CD4-positive, alpha-beta memory T cell (primary cell): ENCODE data around the gene TBC1D2B. TPM values are rescaled to one million over a fixed set of nuclear protein-coding genes. Genes with fewer than 3 reads are reported as not detected.

ENCODE experiments used
- CTCF ChIA-PET: fragments of 350-600 bp; sonication (Branson Sonifier 250); formaldehyde crosslinking; loops from one replicate; lab custom pipeline; 2021; ENCODE audit warnings: inconsistent platforms; ENCODE audit not compliant: partially characterized antibody; lab: Charles Lee
- POLR2A ChIA-PET: fragments of 350-600 bp; sonication (Branson Sonifier 250); formaldehyde crosslinking; loops from one replicate; lab custom pipeline; 2021; ENCODE audit not compliant: partially characterized antibody; lab: Charles Lee
- DNase-seq, 5 donors: peaks; one replicate each; pipeline versions ENCODE4 v3.0.0 to v3.0.0-alpha.2; 2020 to 2022; ENCODE audit warnings: mixed read lengths in 1 of 5
- H3K27ac ChIP-seq: one replicate; pipeline ENCODE4 v1.7.0; 2013; ENCODE audit warnings: low read depth, low read length
- H3K27me3 ChIP-seq: 2 replicates; pipeline ENCODE4 v1.7.0; 2013; ENCODE audit warnings: mild to moderate bottlenecking, low read length, moderate library complexity; ENCODE audit not compliant: insufficient read depth
- H3K36me3 ChIP-seq: 2 replicates; pipeline ENCODE4 v1.7.0; 2013; ENCODE audit warnings: mild to moderate bottlenecking, low read length, moderate library complexity; ENCODE audit not compliant: insufficient read depth
- H3K4me1 ChIP-seq: 2 replicates; pipeline ENCODE4 v1.7.0; 2013; ENCODE audit warnings: mild to moderate bottlenecking, low read length, moderate library complexity; ENCODE audit not compliant: insufficient read depth
- H3K4me3 ChIP-seq, 2 donors: one replicate each; pipeline ENCODE4 v1.7.0; 2013; ENCODE audit warnings: low read length in 2 of 2, mild to moderate bottlenecking in 1 of 2
- H3K9me3 ChIP-seq, 2 donors: one replicate each; pipeline ENCODE4 v1.7.0; 2013; ENCODE audit warnings: low read length in 2 of 2, control low read depth in 1 of 2; ENCODE audit not compliant: control insufficient read depth in 1 of 2
- H3K27ac Mint-ChIP-seq, 7 donors: one replicate each; pipeline ENCODE4 v1.8.0; 2020 to 2021; ENCODE audit warnings: mixed read lengths in 7 of 7, mild to moderate bottlenecking in 6 of 7, inconsistent platforms in 3 of 7, moderate library complexity in 3 of 7
- H3K27me3 Mint-ChIP-seq, 2 donors: one replicate each; pipeline ENCODE4 v1.8.0; 2020 to 2021; ENCODE audit warnings: mixed read lengths in 2 of 2
- H3K36me3 Mint-ChIP-seq, 2 donors: one replicate each; pipeline ENCODE4 v1.8.0; 2020 to 2021; ENCODE audit warnings: mixed read lengths in 2 of 2, inconsistent platforms in 1 of 2, mild to moderate bottlenecking in 1 of 2
- H3K4me1 Mint-ChIP-seq, 4 donors: one replicate each; pipeline ENCODE4 v1.8.0; 2020 to 2021; ENCODE audit warnings: mixed read lengths in 4 of 4, mild to moderate bottlenecking in 1 of 4
- H3K4me3 Mint-ChIP-seq, 8 donors: one replicate each; pipeline ENCODE4 v1.8.0; 2020 to 2021; ENCODE audit warnings: mixed read lengths in 8 of 8, mild to moderate bottlenecking in 7 of 8, moderate library complexity in 6 of 8, inconsistent platforms in 3 of 8
- H3K9me3 Mint-ChIP-seq, 8 donors: one replicate each; pipeline ENCODE4 v1.8.0; 2020 to 2021; ENCODE audit warnings: mixed read lengths in 8 of 8, mild to moderate bottlenecking in 5 of 8, inconsistent platforms in 3 of 8, moderate library complexity in 1 of 8
- intact Hi-C: fragments of 100-400 bp; cut with micrococcal nuclease; formaldehyde crosslinking; loops from one replicate; pipeline ENCODE4 v1.15.1; 2023
- polyA plus RNA-seq, 2 donors: library from polyadenylated mRNA; unstranded; fragments of 300-500 nt; fragmentation: Illumina TruSeq; gene quantifications; one replicate each; pipeline ENCODE4 v1.2.3, GENCODE V29; 2021
- total RNA-seq, 2 experiments: library from RNA; stranded (reverse); gene quantifications; one replicate each; pipeline ENCODE4 v1.2.3, GENCODE V29; 2021

Gene TBC1D2B
- total and polyA plus RNA-seq, 4 experiments from 2014 or later: 5.6 to 114 (median 66.8) TPM

GRCh38 chr15:78055919-78056713 is 21.4 kb downstream of the TBC1D2B start:
- Histone ChIP-seq H3K36me3 (peaks cover 6% of the 10 kb centered on the region), H3K27ac (peak overlapping the region; percentile 64), H3K27me3 (no peaks in the 10 kb centered on the region), H3K4me3 (peak overlapping the region in 1 of 2 donors; percentile 26), H3K4me1 (peaks cover 100% of the 10 kb centered on the region), H3K9me3 (no peaks in the 10 kb centered on the region)
- H3K27ac Mint-ChIP-seq: peak overlapping the region; percentile 86 to 98 (median 93)
- intact Hi-C loops: no loop called here
- H3K4me3 Mint-ChIP-seq: peak overlapping the region; percentile 53 to 90 (median 82)
- peaks cover 12 to 20% of the 10 kb centered on the region in 2 donors for H3K36me3 Mint-ChIP-seq
- peak in 1 of 5 donors; percentile 56 for DNase-seq
- peaks cover 74 to 96% (median 87%) of the 10 kb centered on the region in 4 donors for H3K4me1 Mint-ChIP-seq
- ChIA-PET POLR2A (interaction anchor here (1.0 to 32.5 kb wide), 6 partner anchors 9 to 36 kb away, joined by 3 to 984 read pairs (median 30); partner anchors contain the start of gene TBC1D2B), CTCF (interaction anchor here (1.0 to 5.8 kb wide), 5 partner anchors 12 to 52 kb away, joined by 3 to 20 read pairs (median 12); no protein-coding TSS in a partner anchor)
- H3K27me3 Mint-ChIP-seq: no peaks in the 10 kb centered on the region
- H3K9me3 Mint-ChIP-seq: no peaks in the 10 kb centered on the region

- H3K9me3 ChIP-seq: no peaks in the 10 kb centered on the region
- CTCF ChIA-PET: interaction anchor here (1.0 to 1.8 kb wide), 7 partner anchors 15 to 57 kb away, joined by 3 to 14 read pairs (median 5); partner anchors contain the start of gene TBC1D2B
- H3K27ac ChIP-seq: peak overlapping the region; percentile 64
- DNase-seq: peak in 4 of 5 donors; percentile 62 to 78 (median 68)
- Mint-ChIP-seq H3K27me3 (no peaks in the 10 kb centered on the region), H3K4me3 (peak overlapping the region in 7 of 8 donors; percentile 53 to 90 (median 82)), H3K9me3 (no peaks in the 10 kb centered on the region), H3K27ac (peak overlapping the region; percentile 86 to 98 (median 93)), H3K36me3 (peaks cover 12 to 20% of the 10 kb centered on the region in 2 donors), H3K4me1 (peaks cover 84 to 100% (median 93%) of the 10 kb centered on the region in 4 donors)
- intact Hi-C loops: no loop called here
- H3K4me3 ChIP-seq: no peak overlapping the region
- peaks cover 6% of the 10 kb centered on the region for H3K36me3 ChIP-seq
- H3K4me1 ChIP-seq: peaks cover 100% of the 10 kb centered on the region
- no peaks in the 10 kb centered on the region for H3K27me3 ChIP-seq
- POLR2A ChIA-PET: interaction anchor here (1.5 to 32.5 kb wide), 4 partner anchors 12 to 383 kb away, joined by 4 to 984 read pairs (median 172); partner anchors contain the start of genes IREB2 and TBC1D2B
Measured at GRCh38 chr15:78054966-78055365, 22.5 kb downstream of the TBC1D2B start.

GRCh38 chr15:78054518-78054917 is 23.0 kb downstream of the TBC1D2B start:
- Histone ChIP-seq H3K9me3 (no peaks in the 10 kb centered on the region), H3K4me1 (peaks cover 100% of the 10 kb centered on the region), H3K27me3 (no peaks in the 10 kb centered on the region), H3K36me3 (peaks cover 6% of the 10 kb centered on the region), H3K4me3 (no peak overlapping the region), H3K27ac (peak overlapping the region; percentile 64)
- Mint-ChIP-seq H3K4me1 (peaks cover 84 to 100% (median 93%) of the 10 kb centered on the region in 4 donors), H3K36me3 (peaks cover 12 to 20% of the 10 kb centered on the region in 2 donors), H3K9me3 (no peaks in the 10 kb centered on the region), H3K27ac (peak overlapping the region; percentile 86 to 98 (median 93)), H3K4me3 (peak overlapping the region in 3 of 8 donors; percentile 75 to 90 (median 85)), H3K27me3 (no peaks in the 10 kb centered on the region)
- ChIA-PET POLR2A (interaction anchor here (1.5 to 32.5 kb wide), 4 partner anchors 12 to 383 kb away, joined by 4 to 984 read pairs (median 172); partner anchors contain the start of genes IREB2 and TBC1D2B), CTCF (interaction anchor here (1.0 to 1.8 kb wide), 8 partner anchors 15 to 57 kb away, joined by 3 to 14 read pairs (median 4); partner anchors contain the start of gene TBC1D2B)
- DNase-seq: no peak
- intact Hi-C loops: no loop called here

- Mint-ChIP-seq H3K4me1 (peaks cover 83 to 100% (median 92%) of the 10 kb centered on the region in 4 donors), H3K27me3 (no peaks in the 10 kb centered on the region), H3K4me3 (peak overlapping the region; percentile 58 to 85 (median 68)), H3K9me3 (no peaks in the 10 kb centered on the region), H3K36me3 (peaks cover 9 to 18% of the 10 kb centered on the region in 2 donors), H3K27ac (peak overlapping the region; percentile 86 to 98 (median 91))
- CTCF ChIA-PET: interaction anchor here (1.2 to 7.6 kb wide), 12 partner anchors 10 to 143 kb away, joined by 3 to 78 read pairs (median 14); no protein-coding TSS in a partner anchor
- POLR2A ChIA-PET: interaction anchor here (2.3 to 32.5 kb wide), 6 partner anchors 8 to 385 kb away, joined by 7 to 984 read pairs (median 74); partner anchors contain the start of genes IREB2 and TBC1D2B
- H3K27ac ChIP-seq: peak overlapping the region; percentile 68
- no peak for DNase-seq
- peaks cover 6% of the 10 kb centered on the region for H3K36me3 ChIP-seq
- H3K4me3 ChIP-seq: peak overlapping the region in 1 of 2 donors; percentile 14
- peaks cover 100% of the 10 kb centered on the region for H3K4me1 ChIP-seq
- intact Hi-C loops: no loop called here
- no peaks in the 10 kb centered on the region for H3K27me3 ChIP-seq
- H3K9me3 ChIP-seq: no peaks in the 10 kb centered on the region
Measured at GRCh38 chr15:78052545-78052944, 25.0 kb downstream of the TBC1D2B start.

GRCh38 chr15:78052001-78052401 is 25.5 kb downstream of the TBC1D2B start:
- no peaks in the 10 kb centered on the region for H3K9me3 ChIP-seq
- no peaks in the 10 kb centered on the region for H3K27me3 ChIP-seq
- H3K36me3 ChIP-seq: peaks cover 6% of the 10 kb centered on the region
- peaks cover 100% of the 10 kb centered on the region for H3K4me1 ChIP-seq
- Mint-ChIP-seq H3K27me3 (no peaks in the 10 kb centered on the region), H3K4me1 (peaks cover 87 to 100% (median 94%) of the 10 kb centered on the region in 4 donors), H3K9me3 (no peaks in the 10 kb centered on the region), H3K27ac (peak overlapping the region; percentile 86 to 98 (median 91)), H3K36me3 (peaks cover 9 to 18% of the 10 kb centered on the region in 2 donors), H3K4me3 (peak overlapping the region; percentile 58 to 85 (median 68))
- CTCF ChIA-PET: interaction anchor here (0.6 to 7.6 kb wide), 13 partner anchors 9 to 143 kb away, joined by 3 to 78 read pairs (median 12); no protein-coding TSS in a partner anchor
- H3K27ac ChIP-seq: peak overlapping the region; percentile 68
- peak overlapping the region in 1 of 2 donors; percentile 14 for H3K4me3 ChIP-seq
- peak in 1 of 5 donors; percentile 49 for DNase-seq
- POLR2A ChIA-PET: interaction anchor here (0.9 to 32.5 kb wide), 7 partner anchors 9 to 386 kb away, joined by 3 to 984 read pairs (median 72); partner anchors contain the start of genes IREB2 and TBC1D2B
- intact Hi-C loops: no loop called here

- peaks cover 87 to 100% (median 94%) of the 10 kb centered on the region in 4 donors for H3K4me1 Mint-ChIP-seq
- Histone ChIP-seq H3K27ac (peak overlapping the region; percentile 68), H3K27me3 (no peaks in the 10 kb centered on the region), H3K9me3 (no peaks in the 10 kb centered on the region), H3K4me3 (peak overlapping the region in 1 of 2 donors; percentile 14), H3K4me1 (peaks cover 100% of the 10 kb centered on the region), H3K36me3 (peaks cover 6% of the 10 kb centered on the region)
- intact Hi-C loops: loop anchor here (1.0 to 2.0 kb wide), 2 partner anchors 17 to 26 kb away; partner anchors contain the start of gene TBC1D2B
- ChIA-PET POLR2A (interaction anchor here (0.9 to 32.5 kb wide), 7 partner anchors 9 to 386 kb away, joined by 3 to 984 read pairs (median 72); partner anchors contain the start of genes IREB2 and TBC1D2B), CTCF (interaction anchor here (0.5 to 7.6 kb wide), 15 partner anchors 9 to 144 kb away, joined by 3 to 78 read pairs (median 9); no protein-coding TSS in a partner anchor)
- DNase-seq: peak in 1 of 5 donors; percentile 49
- H3K27me3 Mint-ChIP-seq: no peaks in the 10 kb centered on the region
- H3K9me3 Mint-ChIP-seq: no peaks in the 10 kb centered on the region
- H3K4me3 Mint-ChIP-seq: peak overlapping the region; percentile 58 to 85 (median 68)
- peaks cover 9 to 18% of the 10 kb centered on the region in 2 donors for H3K36me3 Mint-ChIP-seq
- H3K27ac Mint-ChIP-seq: peak overlapping the region; percentile 86 to 98 (median 91)
Measured at GRCh38 chr15:78051596-78051995, 25.9 kb downstream of the TBC1D2B start.
